ENCODE measurements around the gene CCM2L. TPM values are rescaled to one million over a fixed set of nuclear protein-coding genes. Genes with fewer than 3 reads are reported as not detected.
A peak's percentile ranks its signal among the peaks of the same experiment; 100 is the strongest.

The CCM2L gene
- total and polyA plus RNA-seq, 7 donors, result 3.3 to 7.3 (median 4.0) TPM

- no peak overlapping the region for H3K27ac ChIP-seq
- no peaks in the 10 kb centered on the region for H3K36me3 ChIP-seq (ENCODE audit: insufficient read depth in 1 of 2, low read depth in 1 of 2)
- H3K4me3 ChIP-seq, result peak overlapping the region; percentile 48
- ATAC-seq (no peak), DNase-seq (no peak)
- TF ChIP-seq CTCF (IDR thresholded peaks at IDR 0.05), result no peak
- H3K27me3 ChIP-seq (ENCODE audit: insufficient read depth in 3 of 3, low read length in 2 of 3), result peaks cover 0 to 59% (median 30%) of the 10 kb centered on the region in 3 donors
- H3K4me1 ChIP-seq, result no peaks in the 10 kb centered on the region
- H3K9me3 ChIP-seq, result no peaks in the 10 kb centered on the region
- intact Hi-C loops (cut with DNase I), result no loop called here
- 9 to 16% (median 11%) methylated on average over 14 of the region's 14 CpGs for WGBS, 3 donors
Measured at GRCh38 chr20:32051720-32052089, 41.5 kb downstream of the CCM2L start.

GRCh38 chr20:32052090-32052777 is 42.0 kb downstream of the CCM2L start, which contains the start of gene HCK:
TSS of gene HCK (plus strand) at chr20:32052242.
- Histone ChIP-seq H3K4me1 (no peaks in the 10 kb centered on the region), H3K9me3 (no peaks in the 10 kb centered on the region), H3K27me3 (ENCODE audit: insufficient read depth in 3 of 3, low read length in 2 of 3) (peaks cover 0 to 59% (median 30%) of the 10 kb centered on the region in 3 donors), H3K36me3 (ENCODE audit: insufficient read depth in 1 of 2, low read depth in 1 of 2) (no peaks in the 10 kb centered on the region), H3K4me3 (peak within 1 kb of the TSS; percentile 48), H3K27ac (no peak within 1 kb of the TSS)
- intact Hi-C loops (cut with DNase I), result no loop called here
- WGBS, 3 donors, result 1% methylated on average over 49 to 58 of the region's 58 CpGs
- no peak for TF ChIP-seq CTCF (IDR thresholded peaks at IDR 0.05)
- ATAC-seq (peak in 2 of 4 donors; percentile 34 to 60), DNase-seq (peak; percentile 28 to 69)

- ATAC-seq (peak in 3 of 4 donors; percentile 38 to 67 (median 54)), DNase-seq (peak; percentile 58 to 83)
- H3K27me3 ChIP-seq (ENCODE audit: insufficient read depth in 3 of 3, low read length in 2 of 3), result peaks cover 0 to 65% (median 30%) of the 10 kb centered on the region in 3 donors
- no peaks in the 10 kb centered on the region for H3K4me1 ChIP-seq
- peak overlapping the region; percentile 48 for H3K4me3 ChIP-seq
- no peak for TF ChIP-seq CTCF (IDR thresholded peaks at IDR 0.05)
- no peak overlapping the region for H3K27ac ChIP-seq
- no peaks in the 10 kb centered on the region for H3K36me3 ChIP-seq (ENCODE audit: insufficient read depth in 1 of 2, low read depth in 1 of 2)
- 13 to 17% (median 13%) methylated on average over 20 to 21 of the region's 22 CpGs for WGBS, 3 donors
- no peaks in the 10 kb centered on the region for H3K9me3 ChIP-seq
- intact Hi-C loops (cut with DNase I), result no loop called here
Measured at GRCh38 chr20:32052778-32053362, 42.6 kb downstream of the CCM2L start.

- no peak overlapping the region for H3K4me3 ChIP-seq
- intact Hi-C loops (cut with DNase I), result no loop called here
- H3K27me3 ChIP-seq (ENCODE audit: insufficient read depth in 3 of 3, low read length in 2 of 3), result peaks cover 0 to 69% (median 34%) of the 10 kb centered on the region in 3 donors
- no peak for DNase-seq
- ATAC-seq, result no peak
- 81 to 82% (median 82%) methylated on average over 3 of the region's 3 CpGs for WGBS, 3 donors
- no peaks in the 10 kb centered on the region for H3K36me3 ChIP-seq (ENCODE audit: insufficient read depth in 1 of 2, low read depth in 1 of 2)
- H3K4me1 ChIP-seq, result no peaks in the 10 kb centered on the region
- TF ChIP-seq CTCF (IDR thresholded peaks at IDR 0.05), result no peak
- H3K9me3 ChIP-seq, result no peaks in the 10 kb centered on the region
- no peak overlapping the region for H3K27ac ChIP-seq
Measured at GRCh38 chr20:32053648-32054047, 43.4 kb downstream of the CCM2L start.

Data from psoas muscle (tissue), 8 donors.